Measurements from ENCODE around the gene TCERG1L. TPM values are rescaled to one million over a fixed set of nuclear protein-coding genes. Genes with fewer than 3 reads are reported as not detected.

Gene TCERG1L
- total RNA-seq, 1 experiment from 2014 or later, result not detected

- DNase-seq (ENCODE audit: low read depth), result no peak
Observed at GRCh38 chr10:131227163-131227740, 84.3 kb downstream of the TCERG1L start.

GRCh38 chr10:131226446-131227162 is 84.9 kb downstream of the TCERG1L start:
- no peak for DNase-seq (ENCODE audit: low read depth)

- no peak for DNase-seq (ENCODE audit: low read depth)
Observed at GRCh38 chr10:131224106-131224505, 87.4 kb downstream of the TCERG1L start.

- no peak for DNase-seq (ENCODE audit: low read depth)
Observed at GRCh38 chr10:131223422-131223821, 88.1 kb downstream of the TCERG1L start.

- DNase-seq (ENCODE audit: low read depth), result no peak
Observed at GRCh38 chr10:131222986-131223385, 88.5 kb downstream of the TCERG1L start.

- no peak for DNase-seq (ENCODE audit: low read depth)
Observed at GRCh38 chr10:131221632-131222277, 89.8 kb downstream of the TCERG1L start.

GRCh38 chr10:131220601-131221171 is 90.8 kb downstream of the TCERG1L start:
- DNase-seq (ENCODE audit: low read depth), result no peak

- no peak for DNase-seq (ENCODE audit: low read depth)
Observed at GRCh38 chr10:131219955-131220489, 91.5 kb downstream of the TCERG1L start.

- no peak for DNase-seq (ENCODE audit: low read depth)
Observed at GRCh38 chr10:131219584-131219886, 92.0 kb downstream of the TCERG1L start.

GRCh38 chr10:131218811-131219583 is 92.5 kb downstream of the TCERG1L start:
- DNase-seq (ENCODE audit: low read depth), result no peak

- no peak for DNase-seq (ENCODE audit: low read depth)
Observed at GRCh38 chr10:131216681-131217230, 94.8 kb downstream of the TCERG1L start.

GRCh38 chr10:131215776-131216175 is 95.7 kb downstream of the TCERG1L start:
- no peak for DNase-seq (ENCODE audit: low read depth)

GRCh38 chr10:131214521-131215244 is 96.8 kb downstream of the TCERG1L start:
- DNase-seq (ENCODE audit: low read depth), result no peak

GRCh38 chr10:131213741-131214505 is 97.6 kb downstream of the TCERG1L start:
- DNase-seq (ENCODE audit: low read depth), result no peak

- DNase-seq (ENCODE audit: low read depth), result no peak
Observed at GRCh38 chr10:131212763-131213325, 98.7 kb downstream of the TCERG1L start.

GRCh38 chr10:131211965-131212619 is 99.4 kb downstream of the TCERG1L start:
- no peak for DNase-seq (ENCODE audit: low read depth)

GRCh38 chr10:131211559-131211958 is 100.0 kb downstream of the TCERG1L start:
- no peak for DNase-seq (ENCODE audit: low read depth)

GRCh38 chr10:131211146-131211545 is 100.4 kb downstream of the TCERG1L start:
- no peak for DNase-seq (ENCODE audit: low read depth)

- DNase-seq (ENCODE audit: low read depth), result no peak
Observed at GRCh38 chr10:131210181-131210580, 101.3 kb downstream of the TCERG1L start.

All from RPMI7951 (cell line).